Mesendoderm (in vitro differentiated cells): Measurements from ENCODE around the gene BBOX1.
"Not testable (repeated sequence)": the region's sequence is repeated elsewhere in the genome, so short reads cannot be mapped to it uniquely, and the experiment has no call there.

Experiments used
- DNase-seq: peaks from one replicate; pipeline ENCODE4 v3.0.0; 2013
- H2AK5ac ChIP-seq: 2 replicates; pipeline ENCODE4 v1.6.1; 2013; ENCODE audit warnings: low read length, inconsistent platforms
- H2BK120ac ChIP-seq: 2 replicates; pipeline ENCODE4 v1.6.1; 2013; ENCODE audit warnings: low read depth, mild to moderate bottlenecking, low read length, moderate library complexity, mixed read lengths
- H2BK15ac ChIP-seq: replicated peaks from 2 replicates; pipeline ENCODE4 v1.6.1; 2013; ENCODE audit warnings: low read depth, mild to moderate bottlenecking, moderate library complexity
- H2BK5ac ChIP-seq: 2 replicates; pipeline ENCODE4 v1.6.1; 2013; ENCODE audit warnings: low read length, inconsistent platforms
- H3K18ac ChIP-seq: 2 replicates; pipeline ENCODE4 v1.6.1; 2013; ENCODE audit warnings: mild to moderate bottlenecking, low read length, mixed read lengths
- H3K23ac ChIP-seq: one replicate; pipeline ENCODE4 v1.6.1; 2013; ENCODE audit warnings: low read length
- H3K27ac ChIP-seq: 2 replicates; pipeline ENCODE4 v1.5.1; 2013; ENCODE audit warnings: low read depth, mild to moderate bottlenecking, inconsistent platforms, low read length, moderate library complexity
- H3K27me3 ChIP-seq: 2 replicates; pipeline ENCODE4 v1.6.1; 2013; ENCODE audit warnings: low read length, control low read depth, mild to moderate bottlenecking, inconsistent platforms; ENCODE audit not compliant: insufficient read depth, poor library complexity
- H3K36me3 ChIP-seq: 2 replicates; pipeline ENCODE4 v1.6.1; 2013; ENCODE audit warnings: low read length, inconsistent platforms; ENCODE audit not compliant: control insufficient read depth, insufficient read depth
- H3K4ac ChIP-seq: one replicate; pipeline ENCODE4 v1.6.1; 2013; ENCODE audit warnings: low read depth, mild to moderate bottlenecking, low read length, moderate library complexity
- H3K4me1 ChIP-seq: 2 replicates; pipeline ENCODE4 v1.6.1; 2013; ENCODE audit warnings: low read depth, low read length, inconsistent platforms; ENCODE audit not compliant: control insufficient read depth
- H3K4me2 ChIP-seq: 2 replicates; pipeline ENCODE4 v1.6.1; 2013; ENCODE audit warnings: low read length
- H3K4me3 ChIP-seq: 2 replicates; pipeline ENCODE4 v1.5.1; 2013; ENCODE audit warnings: mild to moderate bottlenecking, low read length
- H3K56ac ChIP-seq: one replicate; pipeline ENCODE4 v1.6.1; 2013; ENCODE audit warnings: low read length
- H3K79me1 ChIP-seq: 2 replicates; pipeline ENCODE4 v1.6.1; 2013; ENCODE audit warnings: low read length, inconsistent platforms
- H3K79me2 ChIP-seq: 2 replicates; pipeline ENCODE4 v1.6.1; 2013; ENCODE audit warnings: mild to moderate bottlenecking, low read length; ENCODE audit not compliant: control insufficient read depth, insufficient read depth
- H3K9ac ChIP-seq: 2 replicates; pipeline ENCODE4 v1.6.1; 2013; ENCODE audit warnings: low read length, inconsistent platforms
- H4K5ac ChIP-seq: one replicate; pipeline ENCODE4 v1.6.1; 2013; ENCODE audit warnings: low read length
- H4K8ac ChIP-seq: one replicate; pipeline ENCODE4 v1.6.1; 2013; ENCODE audit warnings: low read depth, mild to moderate bottlenecking, control low read depth, low read length, moderate library complexity
- WGBS: extraction: QIAGEN DNeasy Blood & Tissue Kit; methylation state at CpG from one replicate; pipeline ENCODE4 v1.1.7; 2013; ENCODE audit warnings: low lambda C conversion rate, missing lambda C conversion rate; ENCODE audit not compliant: insufficient coverage; ENCODE audit errors: extremely low coverage; 5-methylcytosine and 5-hydroxymethylcytosine counted together

BBOX1 gene

DNA sequence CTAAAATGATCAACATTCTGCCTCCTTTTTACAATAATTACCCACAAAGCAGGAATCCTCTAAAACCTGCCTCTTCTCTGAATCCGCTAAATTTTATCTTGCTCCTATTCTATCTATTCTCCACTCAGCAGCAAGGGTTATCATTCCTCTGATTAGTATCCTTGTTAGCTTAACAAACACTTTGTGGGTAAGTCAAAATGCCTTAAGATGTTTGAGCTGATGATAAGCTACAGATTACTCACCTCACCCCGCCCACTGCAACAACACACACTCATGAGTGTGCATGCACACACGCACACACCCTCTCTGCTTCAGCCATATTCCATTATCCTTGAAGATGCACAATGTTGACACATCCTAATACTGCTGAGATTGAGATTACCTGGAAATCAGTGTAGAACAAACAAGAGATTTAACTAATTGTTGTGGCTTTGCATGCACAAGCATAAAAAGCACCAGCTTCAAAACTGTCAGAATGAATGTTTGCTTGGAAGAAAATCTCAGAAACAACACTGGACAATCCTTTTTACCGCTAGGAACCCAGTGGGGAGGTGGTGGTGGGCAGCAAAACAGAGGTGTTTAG lies 130.9 kb downstream of the BBOX1 start:
- Histone ChIP-seq H3K36me3 (no peaks in the 10 kb centered on the region), H3K23ac (no peak overlapping the region), H3K27me3 (no peaks in the 10 kb centered on the region), H3K79me2 (no peaks in the 10 kb centered on the region), H4K5ac (no peak overlapping the region), H2BK15ac (no peak overlapping the region), H2AK5ac (no peak overlapping the region), H3K9ac (no peak overlapping the region), H2BK120ac (no peak overlapping the region), H3K18ac (no peak overlapping the region), H3K56ac (no peak overlapping the region), H3K79me1 (no peaks in the 10 kb centered on the region), H4K8ac (no peak overlapping the region), H3K4me2 (no peak overlapping the region), H2BK5ac (no peak overlapping the region), H3K4me3 (no peak overlapping the region), H3K27ac (no peak overlapping the region), H3K4ac (no peak overlapping the region), H3K4me1 (no peaks in the 10 kb centered on the region)
- peak; percentile 54 for DNase-seq
- no CpG with 5 or more reads among the region's 4 CpGs for WGBS

DNA sequence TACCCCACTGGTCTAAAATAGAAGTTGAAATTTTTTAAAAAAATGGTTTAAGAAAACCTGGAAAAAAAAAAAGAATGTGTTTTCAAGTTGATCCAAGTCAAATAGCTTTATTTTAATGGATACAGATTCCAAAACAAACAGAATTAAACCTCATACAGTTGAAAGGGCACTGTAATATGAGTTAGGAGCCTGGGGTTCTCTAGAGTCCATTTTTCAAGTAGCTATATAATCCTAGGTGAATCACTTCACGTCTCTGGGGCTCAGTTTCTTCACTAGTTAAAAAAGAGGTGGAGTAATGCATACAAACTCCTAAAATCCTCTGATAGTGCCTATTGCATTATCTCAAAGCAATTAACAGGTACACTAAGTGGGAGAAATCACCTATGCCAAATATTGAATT lies 132.9 kb downstream of the BBOX1 start:
- Histone ChIP-seq H3K56ac (no peak overlapping the region), H2BK120ac (no peak overlapping the region), H3K4me1 (no peaks in the 10 kb centered on the region), H4K8ac (no peak overlapping the region), H3K27ac (no peak overlapping the region), H3K79me2 (no peaks in the 10 kb centered on the region), H4K5ac (no peak overlapping the region), H3K79me1 (no peaks in the 10 kb centered on the region), H3K9ac (no peak overlapping the region), H3K4ac (no peak overlapping the region), H3K23ac (no peak overlapping the region), H3K4me2 (no peak overlapping the region), H2BK5ac (no peak overlapping the region), H2AK5ac (no peak overlapping the region), H3K27me3 (no peaks in the 10 kb centered on the region), H3K36me3 (no peaks in the 10 kb centered on the region), H3K18ac (no peak overlapping the region), H2BK15ac (no peak overlapping the region), H3K4me3 (no peak overlapping the region)
- DNase-seq, result no peak
- no CpG with 5 or more reads among the region's 1 CpG for WGBS

DNA sequence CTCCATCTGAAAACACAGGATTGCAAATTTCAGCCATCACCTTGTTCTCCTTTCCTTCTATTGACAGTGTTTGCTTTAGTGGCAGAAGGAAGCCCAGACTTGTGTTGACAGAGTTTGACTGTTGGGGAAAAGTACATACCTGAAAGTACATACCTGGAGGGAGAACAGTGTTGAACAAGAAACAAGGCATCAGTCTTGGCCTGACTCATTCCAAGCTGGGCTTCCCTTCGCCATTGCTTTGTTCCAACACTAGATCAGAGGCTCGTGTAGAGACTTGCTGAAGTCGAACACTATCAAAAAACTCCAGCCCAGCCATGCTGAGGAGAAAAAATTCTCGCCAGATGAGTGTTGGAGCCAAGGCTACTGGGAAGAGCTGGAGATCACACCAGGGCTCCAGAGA lies 133.4 kb downstream of the BBOX1 start:
- no peak overlapping the region for H3K4me2 ChIP-seq
- no peak overlapping the region for H2AK5ac ChIP-seq
- no peak overlapping the region for H3K4me3 ChIP-seq
- H3K36me3 ChIP-seq, result no peaks in the 10 kb centered on the region
- H3K18ac ChIP-seq, result no peak overlapping the region
- H2BK15ac ChIP-seq, result no peak overlapping the region
- H3K9ac ChIP-seq, result no peak overlapping the region
- no peak overlapping the region for H2BK120ac ChIP-seq
- no peaks in the 10 kb centered on the region for H3K79me1 ChIP-seq
- H3K4me1 ChIP-seq, result no peaks in the 10 kb centered on the region
- no peak overlapping the region for H3K4ac ChIP-seq
- H3K27me3 ChIP-seq, result no peaks in the 10 kb centered on the region
- no peak overlapping the region for H4K8ac ChIP-seq
- no CpG with 5 or more reads among the region's 4 CpGs for WGBS
- H3K56ac ChIP-seq, result no peak overlapping the region
- no peak overlapping the region for H3K27ac ChIP-seq
- H2BK5ac ChIP-seq, result no peak overlapping the region
- no peak overlapping the region for H4K5ac ChIP-seq
- H3K23ac ChIP-seq, result no peak overlapping the region
- no peaks in the 10 kb centered on the region for H3K79me2 ChIP-seq
- no peak for DNase-seq

DNA sequence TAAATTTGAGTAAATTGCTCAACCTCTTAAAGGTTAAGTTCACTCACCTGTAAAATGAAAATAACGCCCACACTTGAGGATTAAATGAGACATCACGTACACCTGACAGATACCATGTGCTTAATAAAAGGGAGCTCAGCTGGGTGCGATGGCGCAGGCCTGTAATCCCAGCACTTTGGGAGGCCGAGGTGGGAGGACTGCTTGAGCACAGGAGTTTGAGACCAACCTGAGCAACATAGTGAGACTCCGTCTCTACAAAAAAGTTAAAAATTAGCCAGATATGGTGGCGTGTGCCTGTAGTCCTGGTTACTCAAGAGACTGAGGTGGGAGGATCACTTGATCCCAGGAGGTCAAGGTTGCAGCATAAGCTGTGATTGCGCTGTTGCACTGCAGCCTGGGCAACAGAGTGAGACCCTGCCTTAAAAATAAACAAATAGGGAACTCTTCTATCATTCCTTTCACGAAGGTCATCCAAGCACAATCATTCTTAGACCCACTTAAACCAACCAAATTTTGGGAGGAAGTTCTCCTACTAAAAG lies 134.1 kb downstream of the BBOX1 start:
- Histone ChIP-seq H3K9ac (no peak overlapping the region), H3K27me3 (no peaks in the 10 kb centered on the region), H4K8ac (no peak overlapping the region), H3K4ac (no peak overlapping the region), H2AK5ac (no peak overlapping the region), H3K79me2 (no peaks in the 10 kb centered on the region), H4K5ac (no peak overlapping the region), H3K4me2 (no peak overlapping the region), H3K56ac (no peak overlapping the region), H3K23ac (no peak overlapping the region), H3K4me1 (no peaks in the 10 kb centered on the region), H3K36me3 (no peaks in the 10 kb centered on the region), H3K79me1 (no peaks in the 10 kb centered on the region), H2BK120ac (no peak overlapping the region), H2BK15ac (no peak overlapping the region), H2BK5ac (no peak overlapping the region), H3K4me3 (no peak overlapping the region), H3K18ac (no peak overlapping the region), H3K27ac (no peak overlapping the region)
- no CpG with 5 or more reads among the region's 9 CpGs for WGBS
- no peak for DNase-seq

DNA sequence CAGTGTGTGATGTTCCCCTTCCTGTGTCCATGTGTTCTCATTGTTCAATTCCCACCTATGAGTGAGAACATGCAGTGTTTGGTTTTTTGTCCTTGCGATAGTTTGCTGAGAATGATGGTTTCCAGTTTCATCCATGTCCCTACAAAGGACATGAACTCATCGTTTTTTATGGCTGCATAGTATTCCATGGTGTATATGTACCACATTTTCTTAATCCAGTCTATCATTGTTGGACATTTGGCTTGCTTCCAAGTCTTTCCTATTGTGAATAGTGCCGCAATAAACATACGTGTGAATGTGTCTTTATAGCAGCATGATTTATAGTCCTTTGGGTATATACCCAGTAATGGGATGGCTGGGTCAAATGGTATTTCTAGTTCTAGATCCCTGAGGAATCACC lies 134.9 kb downstream of the BBOX1 start:
- not testable (repeated sequence) for H3K27ac ChIP-seq, H3K23ac ChIP-seq
- no CpG with 5 or more reads among the region's 4 CpGs for WGBS

More for the DNA sequence above, 134.9 kb downstream of the BBOX1 start:
- H3K79me2 ChIP-seq, H3K4ac ChIP-seq, H3K9ac ChIP-seq, H3K36me3 ChIP-seq, H4K8ac ChIP-seq, H2BK15ac ChIP-seq, DNase-seq, H3K79me1 ChIP-seq, H3K4me2 ChIP-seq, H3K4me1 ChIP-seq, H3K4me3 ChIP-seq, H3K27me3 ChIP-seq, H2BK120ac ChIP-seq, H2BK5ac ChIP-seq, H2AK5ac ChIP-seq, H3K18ac ChIP-seq, H4K5ac ChIP-seq, H3K56ac ChIP-seq: not testable (repeated sequence)
